Measurements from ENCODE around the gene ANP32B. TPM values are rescaled to one million over a fixed set of nuclear protein-coding genes. Genes with fewer than 3 reads are reported as not detected.
"Not testable (repeated sequence)": the region's sequence is repeated elsewhere in the genome, so short reads cannot be mapped to it uniquely, and the experiment has no call there.

The ANP32B gene
- total RNA-seq, 1 donor = 17.0 TPM

GRCh38 chr9:97992219-97992618 lies 9.1 kb downstream of the ANP32B start:
- TF ChIP-seq CTCF (IDR thresholded peaks at IDR 0.05; ENCODE audit: insufficient read depth, low read length) = no peak
- no peak overlapping the region for H3K4me3 ChIP-seq (ENCODE audit: low read depth, low read length)
- no peak for DNase-seq (ENCODE audit: low read depth)

GRCh38 chr9:97993000-97993399 lies 9.9 kb downstream of the ANP32B start:
- no peak for TF ChIP-seq CTCF (IDR thresholded peaks at IDR 0.05; ENCODE audit: insufficient read depth, low read length)
- H3K4me3 ChIP-seq (ENCODE audit: low read depth, low read length) = no peak overlapping the region
- no peak for DNase-seq (ENCODE audit: low read depth)

GRCh38 chr9:97994703-97995102 lies 11.6 kb downstream of the ANP32B start:
- no peak for TF ChIP-seq CTCF (IDR thresholded peaks at IDR 0.05; ENCODE audit: insufficient read depth, low read length)
- H3K4me3 ChIP-seq (ENCODE audit: low read depth, low read length) = no peak overlapping the region
- DNase-seq (ENCODE audit: low read depth) = no peak

- DNase-seq (ENCODE audit: low read depth); H3K4me3 ChIP-seq (ENCODE audit: low read depth, low read length): not testable (repeated sequence)
Observed at GRCh38 chr9:97996676-97997075, 13.5 kb downstream of the ANP32B start.

GRCh38 chr9:97997330-97998276 lies 14.5 kb downstream of the ANP32B start:
- TF ChIP-seq CTCF (IDR thresholded peaks at IDR 0.05; ENCODE audit: insufficient read depth, low read length) = no peak
- no peak overlapping the region for H3K4me3 ChIP-seq (ENCODE audit: low read depth, low read length)
- DNase-seq (ENCODE audit: low read depth) = peak; percentile 27

- no peak overlapping the region for H3K4me3 ChIP-seq (ENCODE audit: low read depth, low read length)
- no peak for TF ChIP-seq CTCF (IDR thresholded peaks at IDR 0.05; ENCODE audit: insufficient read depth, low read length)
- peak; percentile 42 for DNase-seq (ENCODE audit: low read depth)
Observed at GRCh38 chr9:98002808-98003207, 19.7 kb downstream of the ANP32B start.

GRCh38 chr9:98006127-98006796 lies 23.1 kb downstream of the ANP32B start:
- no peak for TF ChIP-seq CTCF (IDR thresholded peaks at IDR 0.05; ENCODE audit: insufficient read depth, low read length)
- no peak overlapping the region for H3K4me3 ChIP-seq (ENCODE audit: low read depth, low read length)
- DNase-seq (ENCODE audit: low read depth) = no peak

All from fibroblast of the aortic adventitia (primary cell).